Right ventricle myocardium superior (tissue), 1 donor: ENCODE data around the gene CDH9. TPM values are rescaled to one million over a fixed set of nuclear protein-coding genes. Genes with fewer than 3 reads are reported as not detected.

Source experiments
- ATAC-seq: fragments of 200-7000 bp; cut with Tn5 transposase; one replicate; pipeline ENCODE4 v1.9.1; 2020; ENCODE audit warnings: mild to moderate bottlenecking; ENCODE audit not compliant: poor library complexity
- DNase-seq: peaks from one replicate; pipeline ENCODE4 v3.0.0-alpha.2; 2020
- intact Hi-C: fragments of 100-400 bp; cut with DNase I; formaldehyde crosslinking; loops from one replicate; pipeline ENCODE4 v1.11.2; 2022
- total RNA-seq: library from RNA; stranded (reverse); fragmentation: NEBNext Ultra II Directional; extraction: Animal tissue kit (Norgen Biotek cat#: 25700); gene quantifications from one replicate; pipeline ENCODE4 v1.2.1, GENCODE V29; 2021
- donor health status: DM: no; HTN: yes; CAD: no; lungs with severe emphysema.

Gene CDH9
- total RNA-seq, 1 donor from 2014 or later, result not detected

GRCh38 chr5:26986985-26987384 lies 51.4 kb downstream of the CDH9 start:
- ATAC-seq (no peak), DNase-seq (no peak)
- intact Hi-C loops, result no loop called here

GRCh38 chr5:26981750-26982149 lies 56.6 kb downstream of the CDH9 start:
- no peak for ATAC-seq
- intact Hi-C loops, result no loop called here

DNA sequence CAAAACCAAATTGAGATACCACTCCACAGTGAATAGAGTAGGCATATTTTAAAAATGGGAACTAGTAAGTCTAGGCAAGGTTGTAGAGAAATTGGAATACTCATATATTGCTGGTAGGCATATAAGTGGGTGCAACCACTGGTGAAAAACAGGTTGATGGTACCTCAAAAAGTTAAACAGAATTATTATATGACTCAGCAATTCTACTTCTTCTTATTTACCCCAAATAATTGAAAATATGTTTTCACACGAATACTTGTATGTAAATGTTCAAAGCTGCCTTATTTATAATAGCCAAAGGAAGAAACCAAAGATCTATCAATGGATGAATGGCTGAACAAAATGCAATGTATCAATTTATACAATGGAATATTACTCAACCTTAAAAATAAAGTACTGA lies 79.1 kb downstream of the CDH9 start:
- intact Hi-C loops, result no loop called here
- ATAC-seq, result no peak
- DNase-seq, result no peak

More at GRCh38 chr5:26981750-26982149, 56.6 kb downstream of the CDH9 start:
- no peak for DNase-seq

DNA sequence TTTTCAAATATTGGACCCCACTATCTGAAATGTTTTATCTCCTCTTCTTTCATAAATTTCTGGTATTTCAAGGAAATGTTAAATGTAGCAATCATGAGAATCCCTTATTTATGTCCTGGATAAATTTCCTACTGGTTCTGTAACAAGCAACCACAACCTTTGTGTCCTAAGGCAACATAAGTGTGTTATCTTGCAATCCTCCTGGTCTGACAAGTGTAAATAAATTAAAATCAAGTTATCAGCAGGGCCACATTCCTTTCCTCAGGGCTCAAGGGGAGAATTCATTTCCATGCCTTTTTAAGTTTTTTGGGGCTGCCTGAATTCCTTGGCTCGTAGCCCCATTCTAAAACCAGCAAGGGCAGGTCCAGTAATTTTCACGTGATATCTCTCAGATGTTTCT lies 83.2 kb downstream of the CDH9 start:
- DNase-seq, result no peak
- intact Hi-C loops, result no loop called here

DNA sequence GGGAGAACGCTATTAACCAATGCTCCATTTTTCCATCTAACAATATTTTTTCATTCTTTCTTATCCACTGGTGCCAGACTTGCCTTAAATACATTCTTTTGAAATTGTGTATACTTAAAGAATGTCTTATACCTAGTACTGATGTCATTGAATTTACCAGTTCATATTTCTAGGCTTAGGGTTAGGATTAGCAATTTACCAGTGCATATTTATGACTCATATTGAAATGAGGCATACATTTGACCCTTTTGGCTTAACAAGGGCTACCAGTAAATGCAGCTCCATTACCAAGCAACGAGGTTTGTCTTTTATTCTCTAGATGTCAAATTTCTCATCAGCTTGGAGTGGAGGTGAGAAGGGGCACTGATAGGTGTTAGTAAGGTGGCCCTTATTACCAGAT lies 89.5 kb downstream of the CDH9 start:
- intact Hi-C loops, result no loop called here
- ATAC-seq, result no peak
- DNase-seq, result no peak

More for the DNA sequence above, 83.2 kb downstream of the CDH9 start:
- no peak for ATAC-seq

DNA sequence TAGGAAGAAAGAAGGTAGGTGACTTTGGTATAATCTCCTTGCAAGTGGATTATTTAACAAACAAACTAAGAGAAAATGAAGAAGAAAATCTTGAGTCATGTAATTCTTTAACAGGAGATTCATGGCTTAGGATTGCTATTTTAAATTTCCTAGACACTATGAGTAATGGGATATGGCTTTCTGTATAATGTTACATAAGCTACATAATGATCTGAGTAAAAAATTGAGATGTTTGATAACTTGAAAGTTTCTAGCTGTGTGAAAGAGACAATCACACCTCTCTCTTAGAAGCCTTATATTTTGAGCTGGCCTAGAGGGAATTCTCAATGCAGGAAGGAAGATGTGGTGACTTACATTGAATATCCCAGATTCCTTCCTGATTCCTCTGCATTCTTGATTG lies 92.5 kb downstream of the CDH9 start:
- ATAC-seq (no peak), DNase-seq (no peak)
- intact Hi-C loops, result no loop called here

DNA sequence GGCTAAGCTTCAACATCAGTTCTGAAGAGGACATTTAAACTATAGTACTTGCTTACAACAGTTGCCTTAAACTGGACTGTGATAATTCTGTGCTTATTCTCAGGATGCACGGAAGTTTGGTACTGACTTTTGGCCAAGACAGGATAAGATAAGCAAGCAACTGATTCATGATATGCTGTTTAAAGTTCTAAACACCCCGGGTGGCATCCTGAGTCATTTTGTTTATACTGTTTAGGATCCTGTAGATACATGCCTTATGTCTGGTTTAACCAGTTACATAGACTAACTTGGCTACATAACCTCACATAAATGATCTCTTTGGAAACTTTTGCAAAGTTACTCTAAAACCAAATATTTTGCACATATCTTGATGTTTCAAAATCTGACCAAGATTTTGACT lies 95.9 kb downstream of the CDH9 start:
- intact Hi-C loops, result no loop called here
- ATAC-seq, result no peak
- no peak for DNase-seq

GRCh38 chr5:26940994-26941393 lies 97.4 kb downstream of the CDH9 start:
- intact Hi-C loops, result no loop called here

DNA sequence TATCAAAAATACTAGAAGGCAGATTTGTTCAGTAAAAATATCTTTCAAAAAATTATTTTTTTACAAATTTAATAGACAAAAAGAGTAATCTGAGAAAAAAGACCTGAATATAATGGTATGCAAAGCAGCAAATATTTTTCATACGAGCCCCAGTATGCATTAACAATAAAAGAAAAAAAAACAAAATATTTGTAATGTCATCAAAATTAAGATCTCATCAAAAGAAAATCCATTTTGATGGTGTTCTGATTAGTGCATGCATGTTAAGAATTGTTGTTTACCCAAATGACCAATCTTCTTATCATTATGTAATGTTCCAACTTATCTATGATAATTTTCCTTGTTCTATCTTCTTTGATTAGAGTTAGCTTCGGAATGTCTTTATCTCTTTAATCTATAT lies 106.1 kb downstream of the CDH9 start:
- intact Hi-C loops, result no loop called here
- ATAC-seq, result no peak
- DNase-seq, result no peak

More at GRCh38 chr5:26940994-26941393, 97.4 kb downstream of the CDH9 start:
- DNase-seq (no peak), ATAC-seq (no peak)

GRCh38 chr5:26921439-26921838 lies 116.9 kb downstream of the CDH9 start:
- ATAC-seq (no peak), DNase-seq (no peak)
- intact Hi-C loops, result no loop called here

- intact Hi-C loops, result no loop called here
Measured at GRCh38 chr5:26903469-26903868, 134.9 kb downstream of the CDH9 start.

DNA sequence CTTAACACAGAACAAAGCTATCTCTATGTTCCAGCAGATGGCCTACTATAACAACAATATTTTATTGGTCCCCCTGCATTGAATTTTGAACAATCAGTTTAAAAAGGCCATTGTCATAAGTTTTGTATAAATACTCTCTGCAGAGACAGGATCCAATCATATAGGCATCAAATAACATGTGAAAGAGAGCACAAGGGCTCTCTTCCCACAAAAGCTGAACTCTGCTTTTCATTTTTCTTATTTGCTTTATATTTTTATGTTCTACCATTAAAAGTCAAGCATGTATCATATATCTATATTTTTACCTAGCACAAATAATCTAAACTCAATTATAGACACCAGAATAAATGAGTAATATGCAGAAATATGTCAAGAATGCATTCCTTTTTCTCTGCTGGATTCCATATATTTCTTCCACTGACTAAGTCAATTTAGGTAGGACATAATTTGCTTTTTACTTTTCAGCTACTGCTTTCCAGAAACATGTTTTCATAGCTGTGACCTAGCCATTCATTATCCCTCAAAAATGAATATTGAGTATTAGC lies 143.6 kb downstream of the CDH9 start:
- no peak for DNase-seq
- intact Hi-C loops, result no loop called here
- no peak for ATAC-seq

More at GRCh38 chr5:26903469-26903868, 134.9 kb downstream of the CDH9 start:
- no peak for DNase-seq
- no peak for ATAC-seq

DNA sequence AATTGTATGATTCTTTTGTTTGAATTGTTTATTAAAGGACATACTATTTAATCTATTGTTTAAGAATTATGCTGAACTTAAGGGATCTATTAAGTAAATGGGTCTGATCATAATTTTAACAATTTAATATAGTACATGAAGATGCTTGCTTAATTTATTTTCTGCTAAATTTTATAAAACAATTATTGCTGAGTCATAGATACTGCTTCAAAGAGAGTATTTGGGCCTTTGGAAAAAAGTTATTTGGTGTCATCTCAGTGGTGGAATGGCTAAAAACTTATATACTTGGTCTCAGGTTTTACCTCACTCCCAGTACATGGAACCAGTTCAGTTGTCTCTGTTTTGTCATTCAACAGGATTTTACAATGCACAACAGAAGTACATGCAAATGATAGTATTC lies 145.3 kb downstream of the CDH9 start:
- ATAC-seq (no peak), DNase-seq (no peak)
- intact Hi-C loops, result no loop called here

DNA sequence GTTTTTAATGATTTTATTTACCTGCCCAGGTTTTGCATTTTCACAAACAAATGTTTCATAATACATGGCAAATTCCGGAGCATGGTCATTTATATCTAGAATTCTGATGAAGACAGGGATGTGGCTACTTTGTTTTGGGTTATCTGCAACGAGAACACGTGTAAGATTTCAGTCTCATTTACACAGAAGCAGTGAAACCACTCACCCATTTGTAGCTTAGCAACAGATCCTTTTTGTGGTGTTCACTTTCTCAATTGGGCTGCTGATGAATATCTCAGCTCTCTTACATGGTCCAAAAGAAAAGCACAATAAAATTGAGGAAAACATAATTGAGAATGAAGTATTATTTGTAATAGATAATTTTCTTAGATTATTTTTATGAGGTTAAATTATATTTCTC lies 148.6 kb downstream of the CDH9 start:
- intact Hi-C loops, result no loop called here
- no peak for ATAC-seq
- no peak for DNase-seq

DNA sequence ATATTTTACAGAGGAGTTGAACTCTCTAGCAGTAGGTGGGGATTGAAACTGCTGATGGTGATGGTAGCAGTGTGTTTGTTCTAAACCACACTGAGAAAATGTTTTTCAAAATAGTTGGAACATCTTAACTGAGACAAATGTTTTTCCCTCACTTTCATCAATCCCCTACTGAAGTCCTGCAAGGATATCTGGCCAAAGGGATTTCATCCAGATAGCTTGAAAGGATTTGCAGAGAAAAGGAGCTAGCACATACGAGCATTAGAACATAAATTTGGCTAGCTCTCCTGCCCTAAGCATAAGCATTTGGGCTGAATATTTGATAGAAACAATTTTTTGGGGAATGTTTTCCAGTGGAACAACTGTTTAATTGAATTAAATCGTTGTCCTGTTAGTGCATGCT lies 153.9 kb downstream of the CDH9 start:
- intact Hi-C loops, result no loop called here
- DNase-seq (no peak), ATAC-seq (no peak)

DNA sequence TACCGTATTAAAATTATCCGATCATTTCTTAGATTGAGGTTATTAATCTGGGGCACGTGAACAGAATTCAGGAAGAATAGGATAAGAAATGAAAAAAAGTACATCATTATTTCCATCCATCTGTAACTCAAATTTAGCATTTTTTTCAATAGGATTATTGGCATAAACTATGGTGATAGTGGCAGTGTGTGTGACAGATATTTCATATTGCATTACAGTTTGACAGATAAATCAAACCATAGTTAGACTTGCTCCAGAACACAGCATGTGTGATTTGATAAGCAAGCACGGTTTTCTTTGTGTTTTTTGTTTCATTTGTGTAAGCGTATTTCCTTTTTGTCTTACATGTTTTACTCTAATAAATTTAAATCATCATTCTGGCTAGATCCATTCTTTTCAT lies 155.0 kb downstream of the CDH9 start:
- no peak for DNase-seq
- no peak for ATAC-seq
- intact Hi-C loops, result no loop called here

DNA sequence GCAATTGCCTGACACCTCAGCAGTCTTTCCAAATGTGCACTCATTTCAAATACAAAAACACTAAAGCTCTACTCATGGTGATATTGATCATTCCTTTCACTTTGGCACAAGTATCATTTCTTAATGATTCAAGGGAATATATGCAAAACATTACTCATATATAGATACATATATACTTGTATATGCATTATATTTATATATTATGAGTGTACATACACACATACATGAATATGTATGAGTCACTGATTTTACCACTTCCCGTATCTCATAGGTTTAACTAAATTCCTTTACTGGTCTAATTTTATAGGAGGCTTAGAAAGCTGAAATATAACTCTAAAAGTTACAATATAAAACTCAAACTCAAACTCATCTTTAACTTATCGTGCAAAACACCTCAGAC lies 156.5 kb downstream of the CDH9 start:
- intact Hi-C loops, result no loop called here
- DNase-seq (no peak), ATAC-seq (no peak)

- intact Hi-C loops, result no loop called here
- DNase-seq (no peak), ATAC-seq (no peak)
Measured at GRCh38 chr5:26877154-26877553, 161.2 kb downstream of the CDH9 start.

DNA sequence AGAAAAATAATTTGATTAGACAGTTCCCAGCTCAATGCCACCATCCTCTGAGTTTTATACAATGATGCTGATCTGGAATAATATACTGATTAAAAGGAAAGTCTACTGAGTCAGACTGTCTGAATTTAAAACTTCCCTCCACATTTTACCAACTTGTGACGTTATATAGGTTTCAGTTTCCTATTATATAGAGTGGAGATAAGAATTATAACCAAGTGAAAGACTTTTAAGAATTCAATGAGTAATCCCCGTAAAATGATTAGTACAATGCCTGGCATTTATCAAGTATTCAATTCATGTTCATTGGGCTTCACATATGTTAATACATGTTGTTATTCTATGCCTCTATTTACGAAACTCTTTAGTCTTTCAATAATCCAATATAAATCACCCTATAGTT lies 166.0 kb downstream of the CDH9 start:
- DNase-seq (no peak), ATAC-seq (no peak)
- intact Hi-C loops, result no loop called here

DNA sequence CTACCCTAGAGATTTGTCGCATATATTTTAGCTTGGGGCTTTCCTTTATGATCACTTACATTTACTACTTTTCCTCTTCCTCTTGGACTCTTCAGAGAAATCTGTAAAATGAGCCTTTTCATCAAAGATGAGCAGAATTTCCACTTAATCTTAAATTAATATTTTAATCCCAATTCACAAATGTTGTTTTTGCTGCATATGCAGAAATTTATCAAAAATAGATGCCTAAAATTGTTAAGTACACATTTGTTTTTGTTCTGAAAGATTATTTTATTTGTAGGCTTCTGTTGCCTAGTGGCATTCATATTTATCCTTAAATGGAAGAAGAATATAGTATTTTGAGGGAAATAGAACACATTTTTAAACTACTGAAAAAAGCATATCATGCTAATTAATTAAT lies 168.6 kb downstream of the CDH9 start:
- ATAC-seq (no peak), DNase-seq (no peak)
- intact Hi-C loops, result no loop called here

DNA sequence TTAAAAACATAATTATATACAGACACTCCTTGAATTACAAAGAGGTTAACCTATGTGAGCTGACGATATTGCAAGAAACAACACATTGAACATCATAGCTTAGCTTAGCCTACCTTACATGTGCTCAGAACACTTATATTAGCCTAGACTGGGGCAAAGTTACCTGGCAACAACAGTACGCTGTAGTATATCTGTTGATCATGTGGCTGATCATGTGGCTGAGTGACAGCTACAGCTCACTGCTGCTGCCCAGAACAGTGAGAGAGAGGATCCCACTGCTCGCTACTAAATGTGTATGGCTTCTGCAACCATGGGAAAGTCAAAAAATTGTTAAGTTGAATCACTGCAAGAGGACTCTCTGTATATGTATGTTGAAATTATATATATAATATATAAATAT lies 169.9 kb downstream of the CDH9 start:
- intact Hi-C loops, result no loop called here
- ATAC-seq, result no peak
- DNase-seq, result no peak
